ENCODE measurements around the gene FAF1.

DNA sequence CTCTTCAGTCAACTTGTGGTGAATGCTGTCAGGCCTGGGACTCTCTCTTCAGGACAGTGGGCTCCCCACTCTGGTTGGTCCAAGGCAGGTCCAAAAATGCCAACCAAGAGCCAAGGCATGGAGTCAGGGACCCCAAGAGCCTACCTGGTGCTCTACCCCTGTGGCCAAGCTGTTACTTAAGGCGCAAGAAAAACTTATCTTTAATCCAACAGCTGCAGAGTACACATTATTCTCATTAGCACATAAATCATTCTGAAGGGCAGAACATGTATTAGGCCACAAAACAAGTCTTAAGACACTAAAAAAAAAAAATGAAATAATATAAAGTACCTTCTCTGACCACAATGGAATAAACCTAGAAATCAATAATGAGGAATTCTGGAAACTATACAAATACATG lies 65.7 kb downstream of the FAF1 start:
- no peak for TF ChIP-seq EZH2phosphoT487 (IDR thresholded peaks at IDR 0.05; ENCODE audit: insufficient read depth, low read depth)
- no peak for TF ChIP-seq EZH2 (IDR thresholded peaks at IDR 0.05; ENCODE audit: insufficient read depth, poor library complexity, severe bottlenecking)

Data from GM23248 (cell line).